Neutrophil (primary cell): Measurements from ENCODE around the gene DCANP1.

Source experiments
- H3K27ac ChIP-seq: fragments of 200-600 bp; sonication (generic); 2 replicates; pipeline ENCODE4 v1.5.1; 2016; ENCODE audit warnings: mild to moderate bottlenecking, moderate library complexity
- H3K27me3 ChIP-seq: fragments of 200-600 bp; sonication (generic); 2 replicates; pipeline ENCODE4 v1.6.0; 2016; ENCODE audit warnings: mild to moderate bottlenecking
- H3K36me3 ChIP-seq: fragments of 200-600 bp; sonication (generic); 2 replicates; pipeline ENCODE4 v1.5.1; 2017
- H3K4me1 ChIP-seq, 2 experiments: fragments of 200-600 bp in 1 of 2; sonication (generic) in 1 of 2; 1 replicate in 1 of 2; 2 replicates in 1 of 2; pipeline versions ENCODE4 v1.5.1 to v1.6.1; 2013 to 2016; ENCODE audit warnings: low read depth in 1 of 2, low read length in 1 of 2, mild to moderate bottlenecking in 1 of 2, moderate library complexity in 1 of 2; ENCODE audit not compliant: control insufficient read depth in 1 of 2, insufficient read depth in 1 of 2
- H3K4me3 ChIP-seq, 2 experiments: fragments of 200-600 bp in 1 of 2; sonication (generic) in 1 of 2; 1 replicate in 1 of 2; 2 replicates in 1 of 2; pipeline ENCODE4 v1.5.1; 2013 to 2016; ENCODE audit warnings: low read depth in 1 of 2, low read length in 1 of 2, mild to moderate bottlenecking in 1 of 2, moderate library complexity in 1 of 2
- H3K9me3 ChIP-seq: fragments of 200-600 bp; sonication (generic); 2 replicates; pipeline ENCODE4 v1.5.1; 2016
- TF ChIP-seq, protein P1 (sequence below): fragments of 200-600 bp; sonication (generic); IDR thresholded peaks from 2 replicates; pipeline ENCODE4 v1.5.1; 2016; ENCODE audit warnings: antibody characterized with exemption

DCANP1 gene

DNA sequence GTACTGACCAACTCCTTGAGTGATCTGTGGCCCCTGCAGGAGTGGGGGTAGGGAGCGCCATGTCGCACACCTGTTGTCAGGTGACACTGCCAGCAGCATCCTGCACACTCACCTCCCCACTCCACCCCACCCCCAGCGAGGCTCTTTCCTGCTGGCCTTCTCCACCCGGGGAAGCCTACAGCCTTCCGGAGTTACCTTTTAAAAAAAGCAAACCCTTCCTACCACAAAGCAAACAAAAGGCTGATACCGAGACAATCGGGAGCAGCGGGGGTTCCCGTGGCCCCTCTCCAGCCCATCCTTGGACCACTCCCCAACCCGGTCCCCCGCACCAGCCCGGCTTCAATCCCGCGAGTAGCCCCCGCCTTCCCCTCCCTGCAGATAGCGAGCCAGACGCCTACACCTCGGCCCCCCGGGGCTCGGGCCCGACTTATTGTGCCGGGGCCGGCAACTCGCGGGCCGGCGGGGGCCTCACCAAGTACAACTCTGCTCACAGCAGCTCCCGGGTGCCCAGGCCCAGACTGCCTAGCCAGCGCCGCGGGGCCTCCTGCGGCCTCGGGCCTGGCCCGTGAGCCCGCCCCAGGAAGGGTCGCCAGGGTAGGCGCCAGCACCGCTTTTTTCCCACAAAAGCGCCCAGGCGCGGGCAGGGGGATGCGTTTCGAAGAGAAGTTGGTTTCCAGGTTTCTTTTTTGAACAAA, 48.8 kb downstream of the DCANP1 start:
- peaks cover 56 to 57% of the 10 kb centered on the region in 2 experiments for H3K4me1 ChIP-seq
- H3K27ac ChIP-seq: peak overlapping the region; percentile 91
- TF ChIP-seq, protein P1, sequence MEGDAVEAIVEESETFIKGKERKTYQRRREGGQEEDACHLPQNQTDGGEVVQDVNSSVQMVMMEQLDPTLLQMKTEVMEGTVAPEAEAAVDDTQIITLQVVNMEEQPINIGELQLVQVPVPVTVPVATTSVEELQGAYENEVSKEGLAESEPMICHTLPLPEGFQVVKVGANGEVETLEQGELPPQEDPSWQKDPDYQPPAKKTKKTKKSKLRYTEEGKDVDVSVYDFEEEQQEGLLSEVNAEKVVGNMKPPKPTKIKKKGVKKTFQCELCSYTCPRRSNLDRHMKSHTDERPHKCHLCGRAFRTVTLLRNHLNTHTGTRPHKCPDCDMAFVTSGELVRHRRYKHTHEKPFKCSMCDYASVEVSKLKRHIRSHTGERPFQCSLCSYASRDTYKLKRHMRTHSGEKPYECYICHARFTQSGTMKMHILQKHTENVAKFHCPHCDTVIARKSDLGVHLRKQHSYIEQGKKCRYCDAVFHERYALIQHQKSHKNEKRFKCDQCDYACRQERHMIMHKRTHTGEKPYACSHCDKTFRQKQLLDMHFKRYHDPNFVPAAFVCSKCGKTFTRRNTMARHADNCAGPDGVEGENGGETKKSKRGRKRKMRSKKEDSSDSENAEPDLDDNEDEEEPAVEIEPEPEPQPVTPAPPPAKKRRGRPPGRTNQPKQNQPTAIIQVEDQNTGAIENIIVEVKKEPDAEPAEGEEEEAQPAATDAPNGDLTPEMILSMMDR: no peak
- no peaks in the 10 kb centered on the region for H3K36me3 ChIP-seq
- no peaks in the 10 kb centered on the region for H3K27me3 ChIP-seq
- peak overlapping the region; percentile 73 to 86 for H3K4me3 ChIP-seq
- no peaks in the 10 kb centered on the region for H3K9me3 ChIP-seq

DNA sequence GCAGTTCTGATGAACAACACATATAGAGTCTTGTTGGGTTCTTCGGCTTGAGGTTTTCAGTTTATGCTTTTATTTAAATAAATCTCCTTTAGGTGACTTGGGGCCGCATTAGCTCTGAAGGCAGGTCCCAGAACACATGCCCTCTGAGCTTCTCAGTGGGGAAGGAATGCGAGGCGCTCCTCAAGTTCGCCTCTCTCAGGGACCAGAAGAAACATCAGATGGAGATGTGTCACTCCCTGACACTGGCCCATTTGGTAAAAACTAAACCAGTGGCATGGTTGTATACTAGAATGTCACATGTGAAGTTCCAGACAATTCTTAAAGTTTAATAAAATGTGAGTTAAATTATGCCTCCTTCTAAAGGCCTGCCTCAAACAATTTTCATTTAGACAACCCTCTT, 50.1 kb downstream of the DCANP1 start:
- H3K4me3 ChIP-seq: peak overlapping the region; percentile 73 to 86
- H3K27ac ChIP-seq: peak overlapping the region; percentile 91
- H3K36me3 ChIP-seq: no peaks in the 10 kb centered on the region
- TF ChIP-seq, protein P1: no peak
- H3K9me3 ChIP-seq: no peaks in the 10 kb centered on the region
- H3K4me1 ChIP-seq: peaks cover 68 to 69% of the 10 kb centered on the region in 2 experiments
- H3K27me3 ChIP-seq: no peaks in the 10 kb centered on the region

GRCh38 chr5:135396459-135397055, 50.6 kb downstream of the DCANP1 start:
- peak overlapping the region; percentile 73 to 86 for H3K4me3 ChIP-seq
- no peaks in the 10 kb centered on the region for H3K27me3 ChIP-seq
- H3K4me1 ChIP-seq: peaks cover 73 to 74% of the 10 kb centered on the region in 2 experiments
- H3K9me3 ChIP-seq: no peaks in the 10 kb centered on the region
- H3K27ac ChIP-seq: peak overlapping the region; percentile 91
- TF ChIP-seq, protein P1: no peak
- H3K36me3 ChIP-seq: no peaks in the 10 kb centered on the region

GRCh38 chr5:135395866-135396265, 51.3 kb downstream of the DCANP1 start:
- Histone ChIP-seq H3K4me1 (peaks cover 80 to 81% of the 10 kb centered on the region in 2 experiments), H3K9me3 (no peaks in the 10 kb centered on the region), H3K4me3 (peak overlapping the region; percentile 73 to 86), H3K27ac (peak overlapping the region; percentile 91), H3K27me3 (no peaks in the 10 kb centered on the region), H3K36me3 (no peaks in the 10 kb centered on the region)
- TF ChIP-seq, protein P1: no peak

- TF ChIP-seq, protein P1: no peak
- no peaks in the 10 kb centered on the region for H3K36me3 ChIP-seq
- H3K27ac ChIP-seq: peak overlapping the region; percentile 91
- no peaks in the 10 kb centered on the region for H3K9me3 ChIP-seq
- H3K27me3 ChIP-seq: no peaks in the 10 kb centered on the region
- H3K4me3 ChIP-seq: peak overlapping the region; percentile 73 to 86
- H3K4me1 ChIP-seq: peaks cover 84 to 86% of the 10 kb centered on the region in 2 experiments
These were observed 51.7 kb downstream of the DCANP1 start for GRCh38 chr5:135395451-135395850.
